Dedifferentiated amniotic fluid mesenchymal stem cell (primary cell): Measurements from ENCODE around the gene VPS50.

Experiments
- DNase-seq: peaks from one replicate; pipeline ENCODE4 v3.0.0-alpha.2; 2016; ENCODE audit errors: extremely low spot score

The VPS50 gene, protein sequence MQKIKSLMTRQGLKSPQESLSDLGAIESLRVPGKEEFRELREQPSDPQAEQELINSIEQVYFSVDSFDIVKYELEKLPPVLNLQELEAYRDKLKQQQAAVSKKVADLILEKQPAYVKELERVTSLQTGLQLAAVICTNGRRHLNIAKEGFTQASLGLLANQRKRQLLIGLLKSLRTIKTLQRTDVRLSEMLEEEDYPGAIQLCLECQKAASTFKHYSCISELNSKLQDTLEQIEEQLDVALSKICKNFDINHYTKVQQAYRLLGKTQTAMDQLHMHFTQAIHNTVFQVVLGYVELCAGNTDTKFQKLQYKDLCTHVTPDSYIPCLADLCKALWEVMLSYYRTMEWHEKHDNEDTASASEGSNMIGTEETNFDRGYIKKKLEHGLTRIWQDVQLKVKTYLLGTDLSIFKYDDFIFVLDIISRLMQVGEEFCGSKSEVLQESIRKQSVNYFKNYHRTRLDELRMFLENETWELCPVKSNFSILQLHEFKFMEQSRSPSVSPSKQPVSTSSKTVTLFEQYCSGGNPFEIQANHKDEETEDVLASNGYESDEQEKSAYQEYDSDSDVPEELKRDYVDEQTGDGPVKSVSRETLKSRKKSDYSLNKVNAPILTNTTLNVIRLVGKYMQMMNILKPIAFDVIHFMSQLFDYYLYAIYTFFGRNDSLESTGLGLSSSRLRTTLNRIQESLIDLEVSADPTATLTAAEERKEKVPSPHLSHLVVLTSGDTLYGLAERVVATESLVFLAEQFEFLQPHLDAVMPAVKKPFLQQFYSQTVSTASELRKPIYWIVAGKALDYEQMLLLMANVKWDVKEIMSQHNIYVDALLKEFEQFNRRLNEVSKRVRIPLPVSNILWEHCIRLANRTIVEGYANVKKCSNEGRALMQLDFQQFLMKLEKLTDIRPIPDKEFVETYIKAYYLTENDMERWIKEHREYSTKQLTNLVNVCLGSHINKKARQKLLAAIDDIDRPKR

DNA sequence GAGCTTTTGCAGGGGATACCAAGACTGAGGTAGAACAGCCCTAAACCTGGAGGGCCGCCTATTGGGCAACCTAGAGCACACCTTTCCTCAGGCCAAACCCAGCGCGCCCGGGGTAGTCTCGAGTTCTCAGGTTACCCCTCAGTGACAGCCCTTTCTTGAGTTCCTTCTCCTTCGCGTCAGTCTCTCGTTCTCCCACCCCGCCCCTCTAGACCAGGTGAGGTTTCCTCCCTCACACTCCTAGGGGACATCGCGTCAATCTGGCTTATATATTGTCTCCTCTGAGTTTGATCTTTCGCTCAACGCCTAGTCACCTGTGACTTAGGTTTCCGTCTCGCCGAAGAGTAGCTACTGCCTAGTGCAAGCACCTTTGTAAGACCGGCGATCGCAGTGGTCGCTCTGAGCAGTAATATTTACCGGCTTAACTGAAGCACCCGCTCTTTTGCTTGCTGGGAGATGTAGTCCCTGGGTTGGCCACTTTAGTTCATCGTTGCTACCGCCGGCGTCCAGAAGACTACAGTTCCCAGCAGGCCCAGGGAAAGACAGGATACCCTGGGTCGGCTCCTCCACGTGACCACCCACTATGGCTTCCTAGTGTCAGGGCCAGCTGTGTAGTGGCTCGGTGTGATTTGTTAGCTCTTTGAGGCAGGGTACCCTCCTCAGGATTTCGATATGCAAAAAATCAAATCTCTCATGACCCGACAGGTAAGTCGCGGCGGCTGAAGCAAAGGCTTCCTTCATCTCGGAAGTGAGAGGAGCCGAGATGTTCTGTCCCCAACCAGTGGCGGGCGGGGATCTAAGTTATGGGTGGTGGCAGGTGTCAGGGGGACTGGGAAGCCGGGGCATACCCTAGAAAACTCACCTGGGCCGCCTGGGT is at the start of gene VPS50:
Gene VPS50, plus strand, starts transcription at position 568 of the 874 bp plus-strand sequence. Its CDS starts 102 bp downstream, at position 670.
- peak; percentile 97 for DNase-seq

DNA sequence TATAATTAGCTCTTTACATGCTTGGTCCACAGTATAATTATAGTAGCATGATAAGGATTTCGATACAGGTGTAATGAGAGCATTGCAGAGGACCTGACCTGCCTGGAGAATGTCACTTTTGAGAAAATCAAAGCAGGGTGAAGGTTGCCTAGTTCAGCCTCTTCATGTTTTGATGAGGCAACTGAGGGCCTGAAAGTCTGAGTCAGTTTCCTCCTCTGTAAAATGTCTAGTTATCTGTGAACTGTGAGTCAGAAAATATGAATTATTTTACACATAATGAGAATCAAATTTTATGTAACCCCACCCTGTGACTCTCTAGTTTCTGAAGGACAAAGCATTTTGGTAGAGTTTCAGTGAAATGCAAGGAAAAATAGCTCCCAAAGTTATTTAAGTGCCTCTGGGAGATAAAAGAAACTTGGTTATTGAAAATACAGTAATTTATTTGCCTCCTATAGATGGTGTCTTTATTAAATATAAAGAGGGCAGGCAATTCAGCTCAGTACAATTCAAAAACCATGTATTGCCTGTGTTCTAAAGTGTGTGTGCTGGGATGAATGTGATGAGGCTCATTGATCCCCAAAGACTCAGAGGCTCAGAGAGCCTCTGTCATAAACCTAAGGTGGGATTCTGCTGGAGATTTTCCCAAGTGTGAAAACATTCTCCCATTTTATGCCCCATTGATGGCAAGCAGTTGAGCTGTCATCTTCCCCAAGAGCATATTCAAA is 46.7 kb upstream of the VPS50 start:
- no peak for DNase-seq

DNA sequence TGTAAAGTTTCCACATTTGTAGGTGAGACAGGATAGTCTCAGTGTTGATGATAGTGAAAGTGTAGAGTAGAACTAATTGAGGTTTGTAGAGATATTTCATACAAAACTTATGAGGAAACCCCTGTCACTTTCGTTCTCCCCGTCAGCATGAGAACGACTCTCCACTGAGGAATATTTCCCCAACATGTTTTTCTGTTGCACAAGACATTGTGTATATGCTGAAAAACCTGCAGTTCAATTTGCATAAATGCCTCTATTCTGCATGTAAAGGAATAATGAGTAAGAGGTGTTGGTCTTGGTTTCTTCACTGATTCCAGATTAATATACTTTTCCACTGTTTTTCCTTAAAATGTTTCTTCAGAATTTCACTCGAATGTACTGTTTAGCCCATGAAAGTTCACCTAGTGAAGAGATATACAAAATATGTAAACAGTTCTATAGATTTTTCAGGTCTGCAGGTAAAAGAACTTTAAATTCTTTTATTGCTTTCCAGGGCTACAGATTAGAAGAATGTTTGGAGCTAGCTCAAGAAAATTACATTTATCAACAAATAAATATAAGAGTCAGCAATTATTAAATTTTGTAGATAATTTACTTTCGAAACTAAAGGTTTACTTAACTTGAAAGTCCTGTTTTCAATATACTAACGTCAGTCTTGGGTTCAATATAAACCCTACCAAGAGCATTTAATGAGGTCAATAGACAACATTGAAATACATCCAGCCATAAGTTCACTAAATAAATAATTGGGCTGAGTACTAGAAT is 43.1 kb upstream of the VPS50 start:
- DNase-seq, result no peak

DNA sequence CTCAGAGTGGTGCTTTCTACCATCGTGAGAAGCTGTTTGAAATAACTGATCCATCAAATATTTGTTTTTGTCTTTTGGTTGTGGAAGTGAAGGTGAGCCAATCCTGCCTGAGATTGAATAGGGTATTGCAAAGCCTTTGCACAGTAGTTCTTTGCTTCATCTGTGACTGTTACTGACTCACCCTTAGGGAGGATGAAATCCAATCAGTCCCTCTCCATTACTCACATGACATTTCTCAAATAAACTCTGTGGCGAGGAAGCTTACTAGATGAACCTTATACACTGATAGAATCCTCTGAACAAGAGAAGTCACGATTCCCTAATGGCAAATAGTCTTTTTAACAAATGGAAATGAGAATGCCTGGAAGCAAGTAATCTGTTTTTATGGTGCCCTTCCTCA is 37.8 kb upstream of the VPS50 start:
- DNase-seq, result no peak

DNA sequence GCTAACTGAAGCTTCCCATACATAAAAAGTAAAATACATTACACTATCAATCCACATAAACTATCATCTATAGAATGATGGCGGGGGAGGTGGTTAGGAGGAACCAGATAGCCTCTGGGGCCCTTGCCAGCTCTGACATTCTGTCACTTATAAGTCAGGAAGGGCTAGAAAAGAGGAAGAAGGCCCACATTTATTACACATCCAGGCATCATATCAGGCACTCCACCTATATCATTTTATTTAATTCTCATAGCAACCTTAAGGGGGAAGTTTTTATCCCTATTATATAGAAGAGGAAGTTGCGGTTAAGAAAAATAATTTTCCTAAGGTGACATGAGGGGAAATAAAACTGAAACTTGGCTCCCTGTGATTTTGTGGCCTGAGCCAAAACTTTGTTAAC is 35.8 kb upstream of the VPS50 start:
- no peak for DNase-seq

DNA sequence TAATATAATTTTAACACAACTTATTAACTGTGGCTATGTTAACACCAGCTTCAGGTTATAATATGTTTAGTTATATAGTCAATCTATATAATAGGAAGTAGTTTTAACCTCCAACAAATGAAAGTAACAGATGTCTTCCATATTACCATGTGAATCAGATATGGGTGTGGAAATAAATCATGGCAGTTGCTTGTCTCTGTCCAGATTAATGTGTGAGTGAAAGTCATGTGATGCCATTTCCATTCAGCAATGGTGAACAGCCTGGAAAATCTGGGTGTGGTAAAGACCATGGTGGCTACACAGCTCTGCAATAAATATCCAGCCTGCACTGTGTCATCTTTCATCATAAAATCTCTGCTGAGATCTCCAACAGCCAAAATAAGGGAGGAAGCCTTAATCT is 33.7 kb upstream of the VPS50 start:
- DNase-seq, result no peak

DNA sequence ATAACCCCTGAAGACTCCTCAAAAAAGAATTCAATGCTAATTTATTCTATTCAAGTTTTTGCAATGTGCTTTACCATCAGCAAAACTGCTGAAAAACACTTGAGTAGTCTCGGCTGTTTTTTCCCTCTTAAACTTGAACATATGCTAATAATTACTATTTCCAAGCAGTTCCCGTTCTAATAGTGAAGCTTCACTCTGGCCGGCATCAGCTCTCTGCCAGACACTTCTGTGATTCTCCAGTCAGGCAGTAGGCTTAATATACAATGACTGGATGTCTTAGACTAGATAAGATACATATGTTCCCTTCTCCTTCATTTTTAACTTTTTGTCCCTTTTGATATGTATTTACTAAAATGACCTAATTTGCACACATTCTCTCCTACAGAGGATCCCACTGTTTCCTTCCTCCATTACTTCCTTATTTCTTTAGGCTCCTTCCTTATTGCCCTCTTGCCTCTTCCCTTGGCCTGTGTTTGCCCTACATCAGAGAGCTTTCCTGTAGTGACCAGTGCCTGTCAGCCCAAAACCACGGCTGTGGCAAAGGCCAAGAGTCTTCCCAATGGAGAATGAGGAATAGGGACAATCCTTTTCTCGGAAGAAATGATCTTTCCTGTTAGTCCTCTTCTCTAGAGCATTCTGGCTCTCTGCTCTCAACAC is 29.4 kb upstream of the VPS50 start:
- DNase-seq, result no peak

DNA sequence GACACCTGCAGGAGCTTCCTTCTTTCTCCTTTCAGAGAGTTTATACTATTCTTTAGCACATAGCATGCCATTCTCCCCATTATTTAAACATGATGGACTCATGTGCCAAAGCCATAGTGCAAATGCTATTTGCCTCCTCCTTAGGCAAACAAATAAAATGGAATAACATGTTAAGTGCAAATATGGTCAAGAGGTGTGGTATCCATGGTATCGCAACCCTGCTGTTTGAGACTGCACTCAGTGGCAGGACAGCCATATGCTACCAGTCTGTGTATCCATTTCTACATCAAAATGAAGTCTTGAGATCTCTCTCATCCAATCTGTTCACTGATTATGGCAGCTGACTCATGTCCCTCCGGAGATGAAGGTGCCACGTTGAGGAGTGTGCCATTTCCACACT is 28.7 kb upstream of the VPS50 start:
- no peak for DNase-seq

DNA sequence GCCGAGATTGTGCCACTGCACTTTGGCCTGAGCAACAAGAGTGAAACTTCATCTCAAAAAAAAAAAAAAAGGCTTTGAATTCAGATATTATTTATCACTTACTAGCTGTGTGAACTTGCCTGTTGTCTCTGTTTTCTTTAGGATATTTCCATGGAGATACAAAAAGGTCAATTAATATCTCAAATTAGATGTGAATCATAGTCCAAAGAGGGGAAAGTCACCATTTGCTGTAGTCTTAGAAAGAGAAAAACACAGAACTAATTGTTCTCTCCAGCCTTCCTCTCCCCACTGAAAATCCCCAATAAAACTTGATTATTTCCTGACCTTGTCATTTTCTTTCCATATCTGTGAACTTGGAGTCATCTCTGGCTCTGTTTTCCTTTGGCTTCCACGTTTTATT is 27.1 kb upstream of the VPS50 start:
- DNase-seq, result no peak

DNA sequence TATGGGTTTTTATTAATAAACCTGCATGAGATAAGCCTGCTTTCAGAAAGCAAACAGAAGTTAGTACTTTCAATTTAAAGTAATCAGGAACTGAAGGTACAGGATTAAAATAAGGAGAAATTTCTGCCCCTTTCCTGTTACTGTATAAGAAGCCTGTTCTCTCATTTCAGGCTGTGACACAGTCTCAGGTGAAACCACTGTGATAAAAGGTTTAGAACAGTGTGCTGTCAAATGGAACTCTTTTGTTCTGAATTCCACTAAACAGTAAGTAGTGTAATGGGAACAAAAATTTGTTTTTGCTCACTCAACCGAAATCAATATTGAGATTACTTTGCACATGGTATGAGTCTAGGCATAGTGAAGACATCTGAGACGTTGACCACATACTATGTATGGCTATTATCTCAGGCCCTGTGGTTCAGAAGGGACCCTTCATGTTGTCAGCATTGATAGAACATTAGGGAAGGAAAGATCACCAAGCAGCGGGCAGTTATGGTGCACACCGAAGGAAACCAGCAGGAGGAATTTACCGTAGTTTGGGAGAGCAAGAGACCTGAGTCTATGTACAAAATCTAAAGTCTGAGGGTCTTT is 20.8 kb upstream of the VPS50 start:
- DNase-seq, result no peak

DNA sequence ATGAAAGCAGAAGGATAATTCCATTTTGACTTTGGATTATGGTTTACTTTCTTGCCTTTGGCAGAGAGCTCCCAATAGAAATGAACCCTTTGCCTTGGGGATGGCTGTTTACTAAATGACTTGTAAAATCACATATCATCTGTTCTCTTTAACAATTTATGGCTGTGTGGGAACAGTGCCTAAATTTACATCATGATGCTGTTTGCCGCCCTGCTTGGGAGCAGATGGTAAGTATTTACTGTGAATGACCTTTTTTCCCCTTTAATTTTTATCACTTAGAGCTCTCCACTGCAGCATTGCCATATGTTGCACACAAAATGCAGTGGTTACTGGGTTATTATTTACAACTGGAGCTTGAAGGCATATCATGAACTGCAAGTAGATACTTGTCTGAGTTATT is 19.3 kb upstream of the VPS50 start:
- no peak for DNase-seq

DNA sequence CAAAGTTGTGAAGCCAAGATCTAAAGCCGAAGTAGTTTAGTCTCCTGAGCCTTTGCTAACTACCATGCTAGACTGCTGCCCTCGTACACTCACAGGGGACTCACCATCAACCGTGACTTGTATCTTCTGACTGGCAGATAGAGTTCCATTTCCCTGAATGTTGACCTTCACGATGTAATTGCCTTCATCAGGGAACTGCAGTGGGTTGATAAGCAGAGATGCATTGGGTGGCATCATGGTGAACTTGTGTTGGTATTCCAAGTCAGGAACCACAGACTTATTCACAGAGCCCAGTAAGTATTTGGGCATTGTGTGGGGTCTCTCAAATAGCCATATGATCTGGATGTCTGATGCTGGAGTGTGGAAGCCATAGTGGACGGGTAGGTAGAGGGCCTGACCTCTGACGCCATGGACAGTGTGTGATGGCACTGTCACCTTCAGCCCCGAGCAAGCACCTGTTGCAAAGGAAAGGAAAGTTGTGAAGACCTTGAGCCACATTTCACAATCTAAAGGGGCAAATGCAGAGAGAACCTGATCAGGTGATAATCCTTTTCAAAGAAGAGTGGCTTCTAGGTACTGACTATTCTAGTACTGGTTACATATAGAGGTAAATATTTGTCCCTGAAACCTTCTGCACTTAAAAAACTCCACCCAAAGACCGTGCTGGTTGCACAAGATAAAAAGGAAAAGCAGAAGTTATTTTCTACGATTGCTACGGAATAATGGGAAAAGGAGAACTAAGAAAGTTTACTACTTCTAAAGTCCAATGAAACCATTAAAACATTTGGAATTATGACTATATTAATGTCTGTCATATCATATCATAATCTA is 13.0 kb upstream of the VPS50 start:
- no peak for DNase-seq

DNA sequence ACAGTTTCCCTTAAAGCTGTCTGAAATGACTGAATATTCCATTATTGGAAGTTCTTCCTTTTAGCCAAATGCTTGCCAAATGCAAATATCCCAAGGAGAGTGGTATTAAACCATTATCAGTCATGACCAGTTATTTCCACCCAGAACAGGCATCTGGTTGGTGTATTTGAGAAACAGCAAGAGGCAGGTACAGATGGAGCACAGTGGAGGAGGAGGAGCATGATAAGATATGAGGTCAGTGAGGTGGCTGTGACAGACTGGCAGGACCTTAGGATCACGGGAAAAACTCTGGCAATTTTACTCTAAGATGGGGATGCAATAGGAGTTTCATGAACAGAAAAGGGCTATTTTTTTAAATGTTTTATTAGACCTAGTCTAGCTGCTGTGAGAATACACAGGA is 12.3 kb upstream of the VPS50 start:
- no peak for DNase-seq

DNA sequence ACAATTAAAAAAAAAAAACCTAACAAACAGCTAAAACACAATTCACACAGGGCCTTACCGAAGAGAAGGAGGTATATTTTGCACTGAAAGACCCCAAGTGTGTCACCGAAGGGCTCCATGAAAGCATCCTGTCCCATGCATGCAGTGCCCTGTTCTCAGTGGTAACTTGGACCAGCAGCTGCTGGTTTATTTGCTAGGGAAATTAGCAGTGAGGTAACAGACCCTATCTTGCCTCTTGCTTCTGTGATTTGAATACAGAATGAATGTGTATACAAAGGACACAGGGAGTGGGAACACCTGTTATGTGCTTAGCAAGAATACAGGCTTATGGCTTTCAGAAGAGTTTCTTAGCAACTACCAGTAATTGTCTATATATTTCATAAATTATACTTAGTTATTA is 5.9 kb upstream of the VPS50 start, which contains the start of gene HEPACAM2:
Gene HEPACAM2, minus strand, starts transcription at position 160 of the 400 bp plus-strand sequence.
- DNase-seq, result no peak

DNA sequence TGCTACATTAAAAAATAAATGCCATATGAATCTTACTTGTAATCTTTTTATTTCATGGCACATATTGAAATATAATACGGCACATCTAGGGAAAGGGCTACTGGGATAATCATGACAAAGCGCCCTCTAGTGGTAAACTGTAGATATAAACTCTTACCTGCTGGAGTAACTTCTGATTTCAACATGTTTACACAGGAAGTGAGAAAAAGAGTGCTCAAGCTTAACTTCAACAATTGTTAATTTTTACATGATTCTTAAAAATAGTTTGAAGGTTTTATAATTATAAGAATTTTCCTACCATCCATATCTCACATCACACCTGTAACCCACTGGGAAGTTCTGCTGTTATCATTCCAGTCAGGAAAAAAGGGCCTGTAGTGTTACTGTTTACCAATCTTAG is 3.9 kb upstream of the VPS50 start:
- peak; percentile 71 for DNase-seq

DNA sequence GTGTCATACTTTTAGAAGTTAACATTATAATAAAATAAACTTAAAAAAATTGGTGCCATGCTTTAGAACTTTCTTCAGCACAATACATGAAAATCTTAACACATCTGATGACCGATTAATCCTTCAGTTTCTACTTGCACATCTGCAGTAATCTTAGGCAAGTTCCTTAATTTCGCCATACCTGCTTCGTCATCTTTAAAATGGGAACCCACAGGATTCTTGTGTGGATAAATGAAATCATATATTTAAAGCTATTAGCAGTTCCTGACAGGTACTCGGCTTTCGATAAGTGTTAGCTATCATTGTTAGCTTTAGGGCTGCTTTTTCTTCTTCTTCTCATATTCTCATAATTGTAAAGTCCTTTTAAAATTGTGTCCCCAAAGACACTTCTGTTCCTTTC is 907 bp upstream of the VPS50 start:
- DNase-seq, result no peak

DNA sequence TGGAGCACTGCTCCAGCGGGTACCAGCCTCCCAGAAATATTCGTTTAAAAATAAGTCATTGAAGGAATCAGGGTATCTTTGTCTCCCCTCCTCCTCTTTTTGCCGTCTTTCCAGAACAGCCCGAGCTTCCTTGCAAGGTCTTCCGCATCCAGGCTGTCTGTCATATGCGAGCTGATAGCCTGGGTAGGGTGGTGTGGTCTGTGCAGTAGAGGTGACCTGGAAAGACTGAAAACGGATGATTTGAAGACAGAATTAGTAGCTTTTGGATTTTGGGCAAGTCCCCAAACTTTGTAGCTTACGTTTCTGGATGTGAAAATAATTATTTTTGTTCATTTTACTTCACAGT is 480 bp downstream of the VPS50 start:
- DNase-seq, result no peak

DNA sequence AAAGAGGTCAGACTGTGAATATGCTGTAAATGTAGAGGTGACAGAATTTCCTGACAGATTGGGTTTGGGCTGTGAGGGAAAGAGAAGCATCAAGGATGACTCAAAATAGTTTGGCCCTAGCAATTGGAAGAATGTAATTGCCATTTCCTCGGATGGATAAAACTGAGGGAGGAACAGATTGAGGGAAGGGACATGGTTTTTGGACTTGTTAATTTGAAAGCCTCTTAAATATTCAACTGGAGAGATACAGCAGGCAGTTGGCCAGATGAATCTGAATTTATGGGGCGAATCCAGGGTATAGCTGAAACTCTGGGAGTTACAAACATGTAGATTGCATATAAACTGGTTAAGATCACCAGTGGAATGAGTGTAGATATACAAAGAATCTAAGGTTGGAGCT is 3.4 kb downstream of the VPS50 start:
- DNase-seq, result no peak

DNA sequence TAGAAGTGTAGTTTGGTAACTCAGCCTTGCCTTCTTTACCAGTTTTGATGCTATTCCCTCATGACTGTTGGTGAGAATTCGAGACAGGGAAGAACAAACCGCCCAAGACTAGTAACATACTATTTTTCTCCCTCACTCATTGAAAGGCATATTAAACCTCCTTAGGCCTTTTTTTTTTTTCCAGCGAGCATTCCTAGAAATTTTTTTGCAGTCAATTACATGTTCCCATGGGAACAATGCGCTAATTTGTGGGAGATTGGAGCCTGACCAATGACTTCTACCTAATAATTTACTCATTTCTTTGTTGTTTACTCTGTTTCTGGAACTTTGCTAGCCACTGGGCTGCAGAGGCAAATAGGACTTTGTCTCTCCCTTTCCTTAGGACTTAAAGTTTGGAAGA is 6.0 kb downstream of the VPS50 start:
- DNase-seq, result no peak
